ENCODE data around the gene BICC1. TPM values are rescaled to one million over a fixed set of nuclear protein-coding genes. Genes with fewer than 3 reads are reported as not detected.

Gene BICC1
- total and polyA plus RNA-seq, 2 donors (not counting 3 experiments of a cell fraction or from before 2014, with no cell fraction given) = 0.06 to 0.29 TPM

- Histone ChIP-seq H3K4me2 (ENCODE audit: insufficient read depth, low read length) (no peak overlapping the region), H3K9me1 (replicated peaks; ENCODE audit: control insufficient read depth, extremely low read depth, insufficient read depth, low read length) (no peaks in the 10 kb centered on the region), H3K27ac (ENCODE audit: insufficient read depth, low read depth, low read length) (no peak overlapping the region), H3K9ac (replicated peaks; ENCODE audit: extremely low read depth, insufficient read depth, low read length) (no peak overlapping the region), H3K9me3 (replicated peaks; ENCODE audit: control insufficient read depth, insufficient read depth, low read length) (no peaks in the 10 kb centered on the region), H2AFZ (ENCODE audit: low read depth, low read length) (no peak overlapping the region), H3K79me2 (ENCODE audit: control insufficient read depth, insufficient read depth, low read length) (no peaks in the 10 kb centered on the region), H3K27me3 (ENCODE audit: control insufficient read depth in 2 of 2, insufficient read depth in 2 of 2, low read length in 2 of 2) (no peaks in the 10 kb centered on the region), H4K20me1 (replicated peaks; ENCODE audit: control insufficient read depth, extremely low read depth, insufficient read depth, low read length) (no peaks in the 10 kb centered on the region), H3K4me3 (replicated peaks in 1 of 3; ENCODE audit: insufficient read depth in 1 of 3, low read depth in 1 of 3, low read length in 3 of 3) (no peak overlapping the region), H3K4me1 (ENCODE audit: control insufficient read depth, extremely low read depth, insufficient read depth, low read length) (peaks cover 2% of the 10 kb centered on the region), H3K36me3 (ENCODE audit: control insufficient read depth in 2 of 2, extremely low read depth in 1 of 2, insufficient read depth in 2 of 2, low read length in 2 of 2) (no peaks in the 10 kb centered on the region)
- no peak for TF ChIP-seq FOS (IDR thresholded peaks at IDR 0.05; ENCODE audit: borderline replicate concordance, insufficient read depth, low read length)
- no peak for TF ChIP-seq EZH2 (IDR thresholded peaks at IDR 0.05; ENCODE audit: borderline replicate concordance, low read depth, low read length, severe bottlenecking)
- TF ChIP-seq JUN (IDR thresholded peaks at IDR 0.05; ENCODE audit: borderline replicate concordance, insufficient read depth, insufficient read length, low read depth) = no peak
- TF ChIP-seq POLR2A (IDR thresholded peaks at IDR 0.05; ENCODE audit: low read depth, low read length) = no peak
- no peak for TF ChIP-seq CTCF (IDR thresholded peaks at IDR 0.05; ENCODE audit: extremely low read depth in 1 of 2, insufficient read depth in 1 of 2, low read depth in 1 of 2, low read length in 2 of 2)
- no peak for TF ChIP-seq GATA2 (IDR thresholded peaks at IDR 0.05; ENCODE audit: insufficient read depth, insufficient read length, low read depth, low read length)
- TF ChIP-seq POLR2AphosphoS5 (IDR thresholded peaks at IDR 0.05; ENCODE audit: insufficient read depth, low read depth, low read length) = no peak
- TF ChIP-seq MYC (IDR thresholded peaks at IDR 0.05; ENCODE audit: low read depth, low read length) = no peak
- no peak for TF ChIP-seq MAX (IDR thresholded peaks at IDR 0.05; ENCODE audit: insufficient read depth, insufficient read length)
- ChIA-PET CTCF (interaction anchor here (1.2 to 1.9 kb wide), 2 partner anchors 111 to 342 kb away, joined by 3 to 8 read pairs; no protein-coding TSS in a partner anchor), POLR2A (no interaction called here)
- dilution Hi-C loops (cut with MboI; ENCODE audit: extremely low pct_ligation_motif_present, low sequenced_read_pairs) (no loop called here), intact Hi-C loops (cut with micrococcal nuclease) (loop anchor here (5.0 kb wide), 1 partner anchor 340 kb away; no protein-coding TSS in a partner anchor)
- no peak for FAIRE-seq
- no peak for DNase-seq (ENCODE audit: low read depth, low spot score)
- BruUV-seq (replicated peaks) = no TSS peak
These were observed 129.6 kb downstream of the BICC1 start for GRCh38 chr10:58642283-58642682.
